GM12891 (cell line): ENCODE data around the gene RIMOC1.

Experiments used
- PAX5 ChIP-seq: IDR thresholded peaks from 2 replicates; pipeline ENCODE4 v1.6.1; 2011; ENCODE audit warnings: low read length, moderate library complexity, mild to moderate bottlenecking; ENCODE audit not compliant: insufficient read depth, severe bottlenecking
- POLR2A ChIP-seq: IDR thresholded peaks from 2 replicates; pipeline ENCODE4 v1.6.1; 2011; ENCODE audit warnings: low read depth, low read length, control low read depth
- POLR2AphosphoS5 ChIP-seq: IDR thresholded peaks from 2 replicates; pipeline ENCODE4 v1.6.1; 2011; ENCODE audit warnings: low read depth, low read length, control low read depth
- SPI1 ChIP-seq: IDR thresholded peaks from 2 replicates; pipeline ENCODE4 v1.6.1; 2011; ENCODE audit warnings: low read depth, low read length, control low read depth
- TAF1 ChIP-seq: IDR thresholded peaks from 2 replicates; pipeline ENCODE4 v1.6.1; 2011; ENCODE audit warnings: low read depth, low read length, control low read depth

GRCh38 chr5:41856644-41857491 lies 47.3 kb upstream of the RIMOC1 start:
- TF ChIP-seq POLR2A (no peak), TAF1 (no peak), POLR2AphosphoS5 (no peak), SPI1 (no peak), PAX5 (no peak)
